ENCODE measurements around the gene EXOC6B.

GRCh38 chr2:72619626-72620025, 206.2 kb downstream of the EXOC6B start:
- no peak for TF ChIP-seq CTCF (conservative IDR thresholded peaks at IDR 0.05; ENCODE audit: low read length)
- TF ChIP-seq EZH2phosphoT487 (IDR thresholded peaks at IDR 0.05; ENCODE audit: borderline replicate concordance), result no peak
